ENCODE data around the gene EVPL. TPM values are rescaled to one million over a fixed set of nuclear protein-coding genes. Genes with fewer than 3 reads are reported as not detected.
A peak's percentile ranks its signal among the peaks of the same experiment; 100 is the strongest.

EVPL gene
- total and polyA plus RNA-seq, 2 of the 13 experiments (the other 11 are each of a cell fraction or from before 2014, with no cell fraction given), result 2.1 to 8.2 TPM

GRCh38 chr17:76022285-76022684 is 4.8 kb downstream of the EVPL start (continued):
- TF ChIP-seq DZIP1 (CRISPR knock-in tag; IDR thresholded peaks at IDR 0.05), result no peak
- TF ChIP-seq HDAC6 (IDR thresholded peaks at IDR 0.05; ENCODE audit: low read depth, low read length), result no peak
- no peak for TF ChIP-seq IRF9 (CRISPR knock-in tag; IDR thresholded peaks at IDR 0.05; ENCODE audit: borderline replicate concordance)
- TF ChIP-seq HOXA7 (CRISPR knock-in tag; IDR thresholded peaks at IDR 0.05), result no peak
- TF ChIP-seq ZBTB8A (CRISPR knock-in tag; IDR thresholded peaks at IDR 0.05; ENCODE audit: borderline replicate concordance, low read depth), result no peak

GRCh38 chr17:76019833-76020467 is 7.2 kb downstream of the EVPL start:
- BruUV-seq (replicated peaks), result no TSS peak
- FAIRE-seq, result peak; percentile 74
- intact Hi-C loops (cut with micrococcal nuclease; ENCODE audit: unreplicated experiment), result no loop called here
- no peak for TF ChIP-seq ZNF44 (CRISPR knock-in tag; IDR thresholded peaks at IDR 0.05)
- TF ChIP-seq SKIL (CRISPR knock-in tag; IDR thresholded peaks at IDR 0.05; ENCODE audit: borderline replicate concordance), result no peak
- TF ChIP-seq FOXA1 (IDR thresholded peaks at IDR 0.05), result peak; percentile 16
- no peak for TF ChIP-seq FOXA1 (CRISPR knock-in tag; IDR thresholded peaks at IDR 0.05)
- TF ChIP-seq MNT (IDR thresholded peaks at IDR 0.05), result peak; percentile 100
- no peak for TF ChIP-seq ZFYVE20 (CRISPR knock-in tag; IDR thresholded peaks at IDR 0.05; ENCODE audit: borderline replicate concordance, low read depth)
- no peak for TF ChIP-seq ZKSCAN8 (CRISPR knock-in tag; IDR thresholded peaks at IDR 0.05; ENCODE audit: borderline replicate concordance)
- no peak for TF ChIP-seq CAMTA2 (CRISPR knock-in tag; IDR thresholded peaks at IDR 0.05; ENCODE audit: borderline replicate concordance)
- TF ChIP-seq ETV5 (CRISPR knock-in tag; IDR thresholded peaks at IDR 0.05; ENCODE audit: borderline replicate concordance), result no peak
- no peak for TF ChIP-seq ELF3 (CRISPR knock-in tag; IDR thresholded peaks at IDR 0.05)

More at GRCh38 chr17:76019833-76020467, 7.2 kb downstream of the EVPL start:
- H2AFZ ChIP-seq (ENCODE audit: low read length), result no peak overlapping the region
- H3K27me3 ChIP-seq (ENCODE audit: control insufficient read depth in 1 of 2, insufficient read depth in 2 of 2, low read length in 2 of 2), result no peaks in the 10 kb centered on the region
- 96% methylated on average over 6 of the region's 6 CpGs for WGBS (ENCODE audit: low lambda C conversion rate)
- H4K20me1 ChIP-seq (ENCODE audit: insufficient read depth, low read length), result no peaks in the 10 kb centered on the region
- H3K27ac ChIP-seq (ENCODE audit: extremely low read length, insufficient read depth, low read length), result no peak overlapping the region
- ATAC-seq, result no peak
- peaks cover 3 to 14% of the 10 kb centered on the region in 2 experiments; a peak in 4 of 5 replicates for H3K36me3 ChIP-seq (replicated peaks in 1 of 2; ENCODE audit: control insufficient read depth in 1 of 2, insufficient read depth in 2 of 2, low read length in 2 of 2)
- no peaks in the 10 kb centered on the region for H3K79me2 ChIP-seq (ENCODE audit: insufficient read depth, low read length)
- peaks cover 5% of the 10 kb centered on the region; the same call in 1 of the 2 replicates for H3K4me1 ChIP-seq (ENCODE audit: insufficient read depth, low read length)
- in situ Hi-C loops (cut with HindIII; ENCODE audit: extremely low pct_ligation_motif_present, low pct_unique_long_range_greater_than_20kb), result no loop called here
- CTCF ChIA-PET (ENCODE audit: low intra/inter-chr PET ratio, low total read pairs), result no interaction called here
- H3K4me2 ChIP-seq (ENCODE audit: low read depth, low read length), result no peak overlapping the region
- DNase-seq (ENCODE audit: low spot score), result no peak
- peak overlapping the region; percentile 10; the same call in 1 of the 2 replicates for H3K9ac ChIP-seq (ENCODE audit: insufficient read depth, low read depth, low read length)
- POLR2A ChIA-PET, result interaction anchor here (0.8 to 2.1 kb wide), 2 partner anchors 9 to 240 kb away, joined by 3 to 5 read pairs; no protein-coding TSS in a partner anchor
- no peak overlapping the region for H3K4me3 ChIP-seq (replicated peaks in 1 of 3; ENCODE audit: insufficient read depth in 1 of 3, low read depth in 2 of 3, low read length in 3 of 3)
- H3K9me3 ChIP-seq (ENCODE audit: low read length), result no peaks in the 10 kb centered on the region

Data from HepG2 (cell line).